Astrocyte (in vitro differentiated cells and primary cell): ENCODE data around the gene CPED1.

Experiments used
- CTCF ChIP-seq: IDR thresholded peaks from 2 replicates; pipeline ENCODE4 v1.5.1; 2011; ENCODE audit warnings: low read depth, mild to moderate bottlenecking, inconsistent platforms, low read length, moderate library complexity; ENCODE audit not compliant: insufficient read depth
- EZH2 ChIP-seq: IDR thresholded peaks from 2 replicates; pipeline ENCODE4 v1.6.1; 2012; ENCODE audit warnings: mild to moderate bottlenecking, low read length, inconsistent platforms; ENCODE audit not compliant: insufficient read depth

- TF ChIP-seq CTCF (no peak), EZH2 (no peak)
Observed at GRCh38 chr7:121076350-121077164, 88.0 kb downstream of the CPED1 start.
